HK-2 (cell line): Measurements from ENCODE around the gene LRRTM1.
A peak's percentile ranks its signal among the peaks of the same experiment; 100 is the strongest.

Experiments
- DNase-seq: peaks from one replicate; pipeline ENCODE4 v3.0.0-alpha.2; 2018; ENCODE audit not compliant: unreplicated experiment

The LRRTM1 gene

GRCh38 chr2:80303909-80304837 is at the start of gene LRRTM1:
TSS of gene LRRTM1 (minus strand) at chr2:80304752. CDS start at chr2:80303819, 933 bp downstream.
- DNase-seq: peak; percentile 4

- no peak for DNase-seq
These were observed 46.7 kb upstream of the LRRTM1 start for GRCh38 chr2:80351231-80351630.

- DNase-seq: no peak
These were observed 44.4 kb upstream of the LRRTM1 start for GRCh38 chr2:80348953-80349352.

- no peak for DNase-seq
These were observed 43.5 kb upstream of the LRRTM1 start for GRCh38 chr2:80348078-80348477.

- DNase-seq: no peak
These were observed 35.5 kb upstream of the LRRTM1 start for GRCh38 chr2:80340022-80340421.

GRCh38 chr2:80338794-80339193 is 34.2 kb upstream of the LRRTM1 start:
- DNase-seq: no peak

GRCh38 chr2:80335411-80335810 is 30.9 kb upstream of the LRRTM1 start:
- no peak for DNase-seq

- DNase-seq: no peak
These were observed 29.3 kb upstream of the LRRTM1 start for GRCh38 chr2:80333886-80334285.

GRCh38 chr2:80330527-80331450 is 26.2 kb upstream of the LRRTM1 start:
- DNase-seq: no peak

- DNase-seq: no peak
These were observed 24.9 kb upstream of the LRRTM1 start for GRCh38 chr2:80329491-80329890.

GRCh38 chr2:80328159-80328571 is 23.6 kb upstream of the LRRTM1 start:
- no peak for DNase-seq

GRCh38 chr2:80326861-80327260 is 22.3 kb upstream of the LRRTM1 start:
- no peak for DNase-seq

GRCh38 chr2:80326214-80326613 is 21.7 kb upstream of the LRRTM1 start:
- no peak for DNase-seq

- DNase-seq: no peak
These were observed 20.0 kb upstream of the LRRTM1 start for GRCh38 chr2:80324525-80324924.

GRCh38 chr2:80323610-80324009 is 19.1 kb upstream of the LRRTM1 start:
- no peak for DNase-seq

GRCh38 chr2:80322958-80323357 is 18.4 kb upstream of the LRRTM1 start:
- DNase-seq: no peak

- no peak for DNase-seq
These were observed 17.9 kb upstream of the LRRTM1 start for GRCh38 chr2:80322311-80322920.

- no peak for DNase-seq
These were observed 7.8 kb upstream of the LRRTM1 start for GRCh38 chr2:80312282-80312839.

GRCh38 chr2:80311304-80311703 is 6.8 kb upstream of the LRRTM1 start:
- no peak for DNase-seq

- no peak for DNase-seq
These were observed 1.3 kb downstream of the LRRTM1 start for GRCh38 chr2:80303006-80303908.
